Eye (tissue), 1 donor: ENCODE measurements around the gene GRHL3.

Experiments
- DNase-seq: peaks from one replicate; pipeline ENCODE4 v3.0.0-alpha.2; 2015

Gene GRHL3

DNA sequence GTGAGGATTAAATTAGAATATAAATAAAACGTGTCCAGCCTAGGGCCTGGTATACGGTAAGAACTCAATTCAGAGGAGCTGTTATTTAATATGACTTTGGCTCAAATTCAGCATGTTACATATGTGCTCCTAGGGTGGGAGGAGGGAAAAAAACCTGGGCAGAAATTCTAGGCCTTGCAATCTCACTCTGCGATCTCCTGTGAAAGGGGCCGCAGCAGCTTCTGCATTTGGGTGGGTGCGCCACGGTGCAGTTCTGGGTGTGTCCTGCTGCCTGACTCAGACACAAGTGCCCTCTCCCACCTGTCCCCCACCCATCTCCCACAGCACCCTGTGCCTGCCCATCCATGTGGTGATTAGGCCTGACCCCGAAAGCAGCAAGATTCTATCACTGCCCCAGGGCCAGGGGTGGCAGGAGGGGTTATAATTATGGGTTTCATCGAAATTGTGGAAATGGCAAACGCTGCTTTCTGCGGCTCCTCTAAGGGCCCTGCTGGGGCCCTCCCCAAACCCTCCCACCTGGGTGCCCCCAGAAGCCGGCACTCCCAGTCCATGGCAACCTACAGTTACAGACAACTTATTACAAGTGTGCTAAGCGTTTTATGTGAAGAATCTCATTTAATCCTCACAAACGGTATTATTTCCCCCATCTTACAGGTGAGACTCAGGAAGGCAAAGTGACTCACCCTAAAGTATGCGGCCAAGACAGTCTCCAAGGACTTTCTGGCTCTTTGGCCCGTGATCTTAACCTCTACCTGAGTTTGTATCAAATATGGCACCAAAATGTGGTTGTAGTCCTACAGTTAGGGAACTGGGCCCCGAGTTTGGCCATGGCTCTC, 25.5 kb upstream of the GRHL3 start:
- no peak for DNase-seq

DNA sequence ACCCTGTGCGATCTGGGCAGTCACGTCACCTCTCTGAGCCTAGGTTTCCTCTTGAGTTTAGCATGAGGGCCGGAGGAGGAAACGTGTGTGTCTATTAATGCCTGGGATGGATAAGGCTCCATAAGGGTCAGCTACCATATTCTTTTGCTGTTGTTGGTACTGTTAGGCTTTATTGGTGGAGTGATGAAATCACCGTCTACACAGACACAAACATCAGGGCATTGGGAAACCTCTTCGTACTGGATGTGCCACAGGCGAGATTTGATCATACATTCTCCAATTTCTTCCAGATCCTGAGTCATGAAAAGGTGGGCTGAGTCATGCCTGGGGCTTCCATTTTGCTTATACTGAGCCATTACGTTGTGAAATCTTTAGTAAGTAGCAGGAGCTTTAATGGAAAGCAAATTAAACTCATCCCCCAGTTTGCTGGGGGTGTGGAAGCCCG, 24.9 kb upstream of the GRHL3 start:
- peak; percentile 37 for DNase-seq

DNA sequence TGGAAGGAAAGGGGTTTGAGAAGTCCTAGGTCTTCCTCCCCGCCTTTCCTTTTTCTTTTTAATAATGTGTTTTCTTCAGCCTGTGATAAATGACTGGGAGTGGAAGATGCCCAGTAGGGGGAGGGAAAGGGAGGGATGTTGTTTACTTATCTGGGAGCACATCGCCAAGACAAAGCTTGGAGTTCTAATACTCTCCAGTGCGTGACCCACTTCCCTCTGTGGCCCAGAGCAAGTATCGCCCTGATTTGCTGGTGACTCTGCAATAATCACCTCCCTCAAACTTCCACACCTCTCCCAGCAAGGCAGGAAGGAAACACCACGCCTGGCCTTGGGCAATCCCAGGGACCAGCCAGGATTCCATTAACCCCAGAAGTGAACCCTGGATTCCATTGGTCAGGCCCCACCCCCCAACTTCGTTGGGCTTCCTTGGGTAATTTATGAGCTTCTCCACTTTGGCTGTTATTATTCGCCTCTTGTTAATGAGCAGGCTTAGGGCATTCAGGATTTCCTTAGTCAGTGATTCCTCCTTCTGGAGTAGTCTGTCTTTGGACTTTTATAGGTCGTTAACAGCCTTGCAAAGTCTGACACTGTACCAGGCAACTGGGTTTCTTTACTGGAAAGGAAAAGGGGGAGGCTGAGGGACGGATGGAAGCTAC, 24.3 kb upstream of the GRHL3 start:
- no peak for DNase-seq

DNA sequence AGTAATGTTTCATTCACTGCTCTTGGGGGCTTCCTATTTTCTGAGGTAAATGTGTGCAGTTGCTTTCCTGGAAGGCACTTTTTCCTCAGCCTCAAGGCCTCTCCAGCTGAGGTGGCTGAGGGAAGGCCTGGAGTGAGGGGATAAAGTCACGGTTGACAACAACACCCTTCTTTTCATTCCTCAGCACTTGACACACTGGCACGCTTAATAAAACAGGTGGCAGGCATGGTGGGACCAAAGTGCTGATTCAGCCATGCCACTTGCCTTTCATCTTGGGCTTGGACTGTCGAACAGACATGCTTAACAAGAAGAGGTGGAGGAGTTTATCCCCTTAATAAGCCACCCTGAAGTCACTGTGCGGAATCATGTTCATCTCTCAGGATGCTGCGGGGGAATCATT, 23.6 kb upstream of the GRHL3 start:
- DNase-seq = no peak

DNA sequence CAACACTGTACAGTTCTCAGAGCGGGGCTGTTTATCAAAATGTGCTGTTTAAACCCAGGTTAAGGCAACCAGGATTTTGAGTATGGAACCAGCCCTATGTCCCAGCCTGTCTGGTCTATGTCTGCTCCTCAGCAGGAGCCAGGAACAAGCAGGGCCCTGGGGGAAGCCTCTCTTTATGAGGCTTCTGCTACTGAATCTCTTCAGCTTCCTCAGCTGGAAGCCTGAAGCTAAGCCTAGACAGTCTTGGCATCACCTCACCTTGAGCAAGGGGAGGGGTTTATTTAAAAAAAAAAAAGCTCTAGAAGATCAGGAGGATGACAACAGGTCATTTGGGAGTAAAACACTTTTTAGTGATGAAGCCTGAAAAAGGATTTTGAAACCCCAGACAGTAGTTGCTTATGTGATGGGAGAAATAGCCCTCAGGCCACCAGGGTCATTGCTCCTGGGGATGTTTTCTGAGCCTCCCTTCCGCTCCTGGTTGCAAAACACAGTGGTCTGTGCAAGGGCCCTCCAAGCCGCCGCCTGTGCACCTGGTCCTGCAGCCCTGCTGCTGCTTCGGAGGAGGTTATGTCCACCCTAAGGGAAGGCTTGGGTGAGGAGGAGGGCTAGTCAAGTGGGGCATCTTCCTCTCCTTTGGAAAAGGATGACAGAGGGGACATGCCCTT, 21.8 kb upstream of the GRHL3 start:
- no peak for DNase-seq

DNA sequence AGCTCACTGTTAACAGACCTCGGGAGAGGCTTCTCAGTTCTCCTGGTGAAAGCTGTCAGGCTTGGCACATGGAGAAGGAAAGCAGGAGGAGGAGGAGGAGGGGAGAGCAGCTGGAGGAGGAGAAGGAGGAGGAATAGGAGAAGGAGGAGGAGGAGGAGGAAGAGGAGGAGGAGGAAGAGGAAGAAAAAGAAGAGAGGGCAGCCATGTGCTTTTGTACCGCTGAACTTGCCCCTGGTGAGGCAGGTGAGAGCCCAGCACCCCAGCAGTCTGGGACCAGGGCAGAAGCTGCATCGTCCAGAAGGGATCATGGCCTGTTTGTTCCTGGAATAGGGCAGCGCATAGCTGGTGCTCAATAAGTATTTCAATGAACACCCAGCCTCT, 21.3 kb upstream of the GRHL3 start:
- no peak for DNase-seq

DNA sequence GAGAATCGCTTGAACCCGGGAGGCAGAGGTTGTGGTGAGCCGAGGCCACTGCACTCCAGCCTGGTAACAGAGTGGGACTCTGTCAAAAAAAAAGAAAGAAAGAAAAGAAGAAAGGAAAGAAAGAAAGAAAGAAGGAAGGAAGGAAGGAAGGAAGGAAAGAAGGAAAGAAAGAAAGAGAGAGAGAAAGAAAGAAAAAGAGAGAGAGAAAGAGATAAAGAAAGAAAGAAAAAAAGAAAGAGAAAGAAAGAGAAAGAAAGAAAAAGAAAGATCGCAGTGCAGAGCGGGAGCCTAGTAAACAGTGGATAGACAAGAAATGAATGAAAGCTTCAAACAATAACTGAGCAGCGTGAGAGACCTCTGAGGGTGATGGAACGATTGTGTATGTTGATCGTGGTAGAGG, 20.6 kb upstream of the GRHL3 start:
- DNase-seq = no peak

DNA sequence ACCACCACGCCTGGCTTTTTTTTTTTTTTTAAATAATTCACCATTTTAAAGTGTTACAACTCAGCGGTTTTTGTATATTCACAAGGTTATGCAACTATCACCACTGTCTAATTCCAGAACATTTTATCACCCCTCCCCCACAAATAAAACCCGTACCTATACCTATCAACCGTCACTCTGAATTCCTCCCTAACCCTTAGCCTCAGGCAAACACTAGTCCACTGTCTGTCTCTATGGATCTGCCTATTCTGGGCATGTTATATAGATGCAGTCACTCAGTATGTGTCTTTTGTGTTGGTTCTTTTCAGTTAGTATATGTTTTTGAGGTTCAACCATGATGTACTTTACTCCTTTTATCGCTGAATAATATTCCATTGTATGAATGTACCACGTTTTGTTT, 19.3 kb upstream of the GRHL3 start:
- no peak for DNase-seq

DNA sequence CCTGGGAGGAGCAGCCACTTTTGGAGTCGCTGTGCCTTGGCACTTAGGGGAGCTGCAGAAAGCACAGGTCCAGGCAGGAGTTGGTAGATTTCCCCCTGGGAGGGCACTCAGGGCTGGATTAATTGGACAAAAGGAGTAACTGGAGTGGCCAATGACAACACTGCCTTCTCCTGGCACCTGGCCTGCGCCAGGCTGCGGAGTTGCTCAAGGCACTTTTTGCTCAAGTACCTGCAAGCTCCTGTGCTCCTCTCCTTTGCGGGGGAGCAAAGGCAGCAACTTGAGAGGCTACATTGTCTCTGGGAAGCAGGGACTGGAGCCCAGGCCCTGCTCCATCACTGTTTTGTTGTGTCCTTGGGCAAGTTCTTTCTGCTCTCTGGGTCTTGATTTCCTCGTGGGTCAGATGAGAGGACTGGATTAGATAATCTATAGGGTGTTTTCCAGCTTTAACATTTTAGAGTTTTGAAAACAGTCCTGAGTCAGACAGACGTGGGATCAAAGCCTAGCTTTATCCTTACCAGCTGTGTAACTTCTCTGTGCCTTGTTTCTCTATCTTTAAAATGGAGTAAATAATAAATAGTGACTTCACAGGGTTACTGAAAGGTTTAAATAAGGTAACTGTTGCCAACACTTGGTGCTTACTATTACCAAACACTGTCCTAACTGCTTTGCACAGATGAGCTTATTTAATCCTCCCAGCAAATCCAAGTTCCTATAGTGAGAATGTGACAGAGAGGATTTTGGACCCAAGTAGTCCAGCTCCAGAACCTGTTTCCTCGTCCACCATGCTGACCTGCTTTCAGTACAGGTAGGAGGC, 18.0 kb upstream of the GRHL3 start:
- no peak for DNase-seq

DNA sequence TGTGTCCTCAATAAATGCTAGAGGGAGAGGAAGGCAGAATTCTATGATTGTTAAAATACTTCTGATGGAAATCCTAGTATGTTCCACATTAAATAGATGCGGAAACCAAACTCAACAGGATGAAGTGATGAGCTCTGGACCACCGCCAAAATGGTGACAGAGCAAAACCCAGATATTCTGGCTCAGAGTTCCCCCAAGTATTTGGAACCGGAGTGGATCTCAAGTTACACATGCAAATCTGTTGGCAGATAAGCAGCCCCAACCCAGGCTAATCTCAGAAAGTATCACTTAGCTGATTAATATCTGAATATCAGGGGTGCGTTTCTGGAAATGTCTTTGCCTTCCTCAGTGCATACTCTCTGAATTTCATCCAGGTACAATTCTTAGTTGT, 17.4 kb upstream of the GRHL3 start:
- peak; percentile 38 for DNase-seq

DNA sequence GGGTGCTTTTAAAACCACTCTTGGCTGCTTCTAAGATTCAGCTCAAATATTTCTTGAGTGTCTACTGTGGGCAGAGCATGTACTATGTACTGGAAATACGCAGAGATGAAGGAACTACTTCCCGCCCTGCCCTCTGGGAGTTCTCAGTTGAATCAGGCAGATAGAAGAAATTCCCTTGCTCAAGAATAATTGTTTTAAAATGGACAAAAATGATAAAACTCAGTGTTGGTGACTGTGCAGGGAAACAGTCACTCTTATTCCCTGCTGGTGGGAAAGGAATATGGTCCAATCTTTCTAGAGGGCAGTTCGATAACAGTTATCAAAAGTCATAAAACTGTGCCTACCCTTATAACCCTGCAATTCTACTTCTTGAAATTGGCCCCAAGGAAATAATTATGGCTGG, 16.9 kb upstream of the GRHL3 start:
- no peak for DNase-seq

DNA sequence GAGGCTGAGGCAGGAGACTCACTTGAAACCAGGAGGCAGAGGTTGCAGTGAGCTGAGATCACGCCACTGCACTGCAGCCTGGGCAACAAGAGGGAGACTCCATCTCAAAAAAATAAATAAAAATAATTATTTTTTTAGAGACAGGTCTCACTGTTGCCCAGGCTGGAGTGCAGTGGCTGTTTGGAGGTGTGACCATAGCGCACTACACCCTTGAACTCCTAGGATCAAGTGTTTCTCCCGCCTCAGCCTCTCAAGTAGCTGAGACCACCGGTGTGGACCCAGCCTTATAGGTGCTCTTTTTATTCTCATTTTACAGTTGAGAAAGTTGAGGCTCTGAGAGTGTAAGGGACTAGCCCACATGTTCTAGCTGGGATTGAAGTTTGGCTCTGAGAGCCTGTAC, 15.6 kb upstream of the GRHL3 start:
- DNase-seq = no peak

DNA sequence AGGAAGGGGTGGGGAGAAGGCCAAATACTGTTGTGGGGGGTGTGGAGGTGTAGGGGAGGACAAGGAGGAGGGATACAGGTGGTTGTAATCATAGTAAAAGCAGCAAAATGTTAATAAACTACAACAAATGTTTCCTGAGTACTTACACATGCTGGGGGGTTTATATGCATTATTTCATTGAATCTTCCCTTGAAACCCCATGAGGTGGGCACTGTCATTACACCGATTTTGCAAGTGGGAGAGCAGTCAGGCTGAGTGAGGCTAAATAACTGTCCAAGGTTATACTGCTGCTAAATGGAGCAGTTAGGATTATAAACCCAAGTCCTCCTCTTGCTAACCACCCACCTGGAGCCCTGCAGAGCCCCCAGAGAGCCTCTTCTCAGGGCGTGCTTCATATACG, 14.4 kb upstream of the GRHL3 start:
- no peak for DNase-seq

DNA sequence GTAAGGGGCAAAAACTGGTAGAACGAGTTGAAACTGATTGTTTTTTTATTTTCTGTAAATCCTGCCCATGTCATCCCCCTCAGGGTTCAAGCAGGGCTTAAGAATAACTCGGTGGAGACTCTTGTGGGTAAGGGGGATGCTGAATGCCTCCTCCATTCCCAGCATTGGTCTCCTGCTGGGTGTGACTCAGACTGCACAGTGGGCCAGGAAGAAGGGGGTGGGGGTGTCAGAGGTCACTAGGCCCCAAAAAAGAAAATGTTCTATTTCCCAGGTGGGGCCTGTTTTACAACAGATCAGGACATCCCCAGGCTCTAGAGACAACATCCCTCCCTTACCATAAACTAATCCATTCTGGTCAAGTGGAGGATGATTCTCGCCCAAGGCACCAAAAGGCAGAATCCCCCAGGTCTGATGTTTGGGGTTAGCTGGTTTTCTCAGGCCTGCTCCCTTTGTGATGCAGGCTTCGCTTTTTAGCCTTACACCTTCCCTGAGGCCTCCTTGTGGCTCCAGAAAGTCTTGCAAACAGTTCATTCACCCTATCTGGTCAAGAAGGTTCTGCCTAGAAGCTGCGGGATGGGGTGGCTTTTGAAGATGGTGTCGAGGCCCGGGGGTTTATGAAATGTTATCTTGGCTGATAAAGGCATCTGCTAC, 10.7 kb upstream of the GRHL3 start:
- no peak for DNase-seq

DNA sequence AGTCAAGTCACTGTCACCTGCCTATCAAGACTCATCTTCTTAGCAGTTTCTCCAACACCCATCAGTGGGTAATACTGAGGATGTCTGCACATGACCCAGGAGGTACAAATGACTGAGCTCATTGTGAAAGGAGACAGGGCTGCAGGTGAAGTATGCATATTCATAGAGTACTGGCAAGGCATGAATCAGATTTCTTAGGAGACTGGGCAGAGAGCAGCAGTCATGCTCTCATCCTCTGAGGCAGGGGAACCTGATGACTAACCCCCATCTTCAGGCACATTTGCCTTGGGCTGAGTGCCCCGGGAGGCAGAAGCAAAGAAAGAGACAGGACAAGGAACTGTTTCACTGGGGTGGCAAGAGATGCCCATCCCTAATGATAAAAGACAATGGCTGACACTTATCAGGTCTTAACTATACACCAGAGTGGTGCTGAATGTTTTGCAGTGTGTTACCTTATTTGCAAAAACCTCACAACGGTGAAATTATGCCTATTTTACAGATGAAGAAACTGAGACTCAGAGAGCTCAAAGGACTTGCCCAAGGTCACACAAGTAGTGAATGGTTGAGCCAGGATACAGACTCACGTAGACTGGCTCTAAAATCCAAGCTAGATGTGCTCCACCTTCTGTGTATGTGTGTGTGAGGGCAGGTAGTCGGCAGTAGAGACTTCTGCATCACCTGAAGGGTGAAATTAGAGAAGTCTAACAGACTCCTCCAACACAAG, 9.2 kb upstream of the GRHL3 start:
- no peak for DNase-seq

DNA sequence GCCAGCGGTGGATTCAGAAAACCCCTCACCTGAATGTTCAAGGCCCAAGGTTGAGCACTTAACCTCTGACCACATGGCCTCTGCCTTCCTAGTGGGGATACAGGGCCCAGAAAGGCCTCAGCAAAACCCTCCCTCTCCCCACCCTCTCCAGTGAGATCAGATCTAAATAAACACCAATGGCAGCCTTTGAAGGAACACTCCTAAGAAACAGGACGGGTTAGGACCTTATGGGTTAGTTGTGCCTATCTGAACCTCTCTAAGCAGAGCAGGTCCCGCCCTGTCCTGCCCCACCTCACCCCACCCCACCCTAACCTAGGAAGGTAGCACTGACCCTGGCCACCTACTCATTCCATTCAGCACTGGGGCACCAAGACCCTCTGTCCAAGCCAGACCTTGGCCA, 7.9 kb upstream of the GRHL3 start:
- no peak for DNase-seq

DNA sequence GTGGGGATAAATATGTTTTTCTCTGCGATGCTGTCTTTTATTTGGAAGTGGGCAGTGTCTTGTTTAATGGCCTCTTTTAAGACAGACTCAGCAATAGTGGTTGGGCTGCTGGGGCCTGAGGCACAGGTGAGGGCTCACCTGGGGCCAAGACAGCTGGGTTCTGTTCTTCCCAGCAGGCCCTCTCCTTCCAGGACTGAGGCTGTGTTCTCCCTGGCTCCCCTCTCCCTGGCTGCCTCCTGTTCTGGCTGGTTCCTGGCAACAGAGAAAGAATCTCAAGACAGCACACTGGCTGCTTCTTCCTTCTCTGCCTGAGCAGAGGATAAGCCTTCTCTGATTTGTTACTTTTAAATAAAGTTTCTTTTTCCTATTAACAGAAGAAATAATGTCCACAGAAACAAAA, 7.4 kb upstream of the GRHL3 start:
- DNase-seq = no peak

DNA sequence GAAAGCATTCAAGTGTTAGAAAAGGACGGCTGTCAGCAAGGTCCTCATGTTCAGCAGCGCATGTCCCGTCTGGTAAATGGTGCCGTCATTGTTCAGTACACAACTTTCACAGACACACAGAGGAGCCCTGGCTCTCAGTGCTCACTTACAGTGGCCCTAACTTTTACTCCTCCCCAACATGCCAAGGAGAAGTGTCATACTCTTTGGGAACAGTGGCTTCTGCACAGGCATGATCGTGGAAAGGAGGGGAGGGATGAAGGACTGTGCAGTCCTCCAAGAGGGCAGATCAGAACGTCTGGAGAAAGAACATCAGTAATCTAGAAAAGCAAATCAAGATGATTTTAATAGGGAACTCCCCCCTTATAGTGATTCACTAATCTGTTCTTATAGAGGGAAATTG, 3.8 kb upstream of the GRHL3 start:
- peak; percentile 40 for DNase-seq

DNA sequence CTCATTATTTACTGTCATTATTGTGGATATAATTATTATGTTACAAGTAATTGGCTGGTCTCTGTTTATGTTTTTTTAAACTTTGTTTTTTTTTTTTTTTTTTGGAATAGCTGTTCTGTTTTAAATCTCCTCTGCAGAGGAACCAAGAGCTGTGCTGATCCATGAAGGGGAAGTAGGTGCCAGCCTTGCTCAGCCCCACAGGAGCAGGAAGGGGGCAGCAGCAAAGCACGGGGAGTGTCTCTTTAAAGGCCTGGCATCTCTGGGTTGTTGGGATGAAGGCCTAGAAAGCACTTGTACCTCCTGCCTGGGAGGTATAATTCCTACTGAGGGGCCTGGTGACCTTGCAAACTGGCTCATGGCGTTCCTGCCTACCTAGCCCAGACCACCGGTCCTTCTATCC, 2.5 kb upstream of the GRHL3 start:
- no peak for DNase-seq

DNA sequence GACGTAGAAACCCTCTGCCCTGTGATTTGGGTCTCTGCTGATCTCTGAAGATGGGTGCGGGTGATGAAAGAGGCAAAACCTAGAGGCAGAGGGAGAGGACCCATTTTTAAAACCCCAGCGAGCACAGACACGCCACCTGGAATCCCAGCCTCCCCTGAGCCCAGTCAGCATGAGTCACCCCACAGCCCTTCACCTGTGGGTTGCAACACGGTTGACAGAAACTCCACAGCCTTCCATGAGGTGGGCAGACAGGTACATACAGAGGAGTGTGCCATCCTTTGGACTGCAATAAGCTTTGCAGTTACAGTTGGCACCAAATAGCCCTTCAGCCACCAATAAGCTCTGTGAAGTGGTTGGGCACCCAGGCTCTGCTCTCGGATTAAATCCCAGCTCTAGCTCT, 2.1 kb upstream of the GRHL3 start:
- no peak for DNase-seq

DNA sequence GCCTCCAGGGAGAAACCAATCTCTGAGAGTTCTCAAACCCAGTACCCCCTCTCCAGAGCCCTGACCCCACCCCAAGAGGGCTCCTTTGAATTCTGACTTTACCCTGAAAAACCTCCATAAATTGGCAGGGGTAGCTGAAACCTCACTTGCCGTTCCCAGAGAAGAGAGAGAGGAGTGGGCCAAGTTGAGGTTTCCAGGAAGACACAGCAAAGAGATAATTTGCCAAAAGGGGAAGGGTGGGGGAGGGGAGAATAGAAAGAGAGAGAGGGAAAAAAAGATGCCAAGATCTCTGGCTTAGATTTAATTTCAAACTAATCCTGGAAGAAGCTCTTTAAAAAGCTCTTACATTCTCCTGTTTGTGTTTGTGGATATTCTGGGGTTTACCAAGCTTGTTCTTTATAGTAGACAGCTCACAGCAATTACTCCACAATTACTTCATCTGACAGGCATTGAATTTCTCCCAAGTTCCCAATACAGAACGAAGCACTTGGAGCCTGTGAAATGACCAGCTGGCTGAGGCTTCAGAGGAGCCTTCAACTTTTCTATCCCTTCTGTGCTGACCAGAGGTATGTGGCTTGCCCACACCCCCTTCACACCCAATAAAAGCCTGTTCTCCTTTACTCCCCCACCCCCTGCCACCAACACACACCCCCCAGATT, 1.1 kb upstream of the GRHL3 start:
- DNase-seq = peak; percentile 54
